ENCODE measurements around the gene HSBP1L1. TPM values are rescaled to one million over a fixed set of nuclear protein-coding genes. Genes with fewer than 3 reads are reported as not detected.

The HSBP1L1 gene
- total and polyA plus RNA-seq, 2 of the 13 experiments (the other 11 are each of a cell fraction or from before 2014, with no cell fraction given) = 22.6 to 45.1 TPM

DNA sequence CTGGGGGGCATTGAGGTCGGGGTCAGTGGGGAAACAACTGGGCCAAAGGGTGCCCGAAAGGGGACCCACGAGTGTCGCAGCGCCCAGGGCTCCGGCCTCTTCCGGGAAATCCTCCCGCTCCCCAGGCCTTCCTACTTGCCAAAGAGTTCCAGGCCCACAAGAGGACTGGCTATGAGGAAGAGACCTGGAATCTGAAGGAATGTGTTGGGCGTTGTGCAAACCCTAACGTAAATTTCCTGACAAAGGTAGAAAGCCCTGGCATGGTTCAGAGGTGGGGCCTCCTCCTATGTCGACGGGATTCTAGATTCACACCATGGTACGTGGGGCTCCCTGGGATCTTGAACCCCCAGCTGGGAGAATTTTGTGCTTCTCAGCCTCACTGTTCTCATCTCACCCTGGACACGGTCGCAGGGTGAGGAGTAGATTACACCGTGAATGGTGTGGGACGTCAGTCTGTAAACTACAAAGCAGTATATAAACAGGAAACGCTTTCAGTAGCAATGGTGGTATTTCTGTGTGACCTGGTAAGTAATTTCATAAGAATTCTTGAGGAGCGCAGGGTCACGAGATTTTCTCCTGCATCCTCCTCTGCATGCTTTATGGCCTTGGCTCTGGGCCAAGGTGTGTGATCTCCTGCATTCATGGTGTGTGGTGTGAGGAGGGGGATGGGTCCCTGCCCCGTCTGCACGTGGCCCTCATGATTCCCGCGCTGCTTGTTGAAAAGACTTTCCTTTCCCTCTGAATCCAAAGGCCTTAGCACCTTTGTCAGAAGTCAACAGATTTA, 868 bp downstream of the HSBP1L1 start (continued):
- TF ChIP-seq, protein P1, sequence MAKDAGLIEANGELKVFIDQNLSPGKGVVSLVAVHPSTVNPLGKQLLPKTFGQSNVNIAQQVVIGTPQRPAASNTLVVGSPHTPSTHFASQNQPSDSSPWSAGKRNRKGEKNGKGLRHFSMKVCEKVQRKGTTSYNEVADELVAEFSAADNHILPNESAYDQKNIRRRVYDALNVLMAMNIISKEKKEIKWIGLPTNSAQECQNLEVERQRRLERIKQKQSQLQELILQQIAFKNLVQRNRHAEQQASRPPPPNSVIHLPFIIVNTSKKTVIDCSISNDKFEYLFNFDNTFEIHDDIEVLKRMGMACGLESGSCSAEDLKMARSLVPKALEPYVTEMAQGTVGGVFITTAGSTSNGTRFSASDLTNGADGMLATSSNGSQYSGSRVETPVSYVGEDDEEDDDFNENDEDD (CRISPR knock-in tag; IDR thresholded peaks at IDR 0.05; ENCODE audit: borderline replicate concordance) = peak; percentile 93
- TF ChIP-seq YEATS4 (CRISPR knock-in tag; IDR thresholded peaks at IDR 0.05; ENCODE audit: borderline replicate concordance) (peak; percentile 60), FOXA1 (IDR thresholded peaks at IDR 0.05) (no peak), FOXA1 (CRISPR knock-in tag; IDR thresholded peaks at IDR 0.05) (no peak), ZNF550 (CRISPR knock-in tag; IDR thresholded peaks at IDR 0.05; ENCODE audit: borderline replicate concordance) (no peak), KDM2A (CRISPR knock-in tag; IDR thresholded peaks at IDR 0.05; ENCODE audit: borderline replicate concordance, low read depth) (no peak; the same call in 1 of the 2 replicates), ZNF274 (CRISPR knock-in tag; IDR thresholded peaks at IDR 0.05) (no peak), KAT7 (CRISPR knock-in tag; IDR thresholded peaks at IDR 0.05; ENCODE audit: borderline replicate concordance) (no peak), ZBTB38 (CRISPR knock-in tag; IDR thresholded peaks at IDR 0.05) (peak; percentile 60; the same call in 1 of the 2 replicates)

DNA sequence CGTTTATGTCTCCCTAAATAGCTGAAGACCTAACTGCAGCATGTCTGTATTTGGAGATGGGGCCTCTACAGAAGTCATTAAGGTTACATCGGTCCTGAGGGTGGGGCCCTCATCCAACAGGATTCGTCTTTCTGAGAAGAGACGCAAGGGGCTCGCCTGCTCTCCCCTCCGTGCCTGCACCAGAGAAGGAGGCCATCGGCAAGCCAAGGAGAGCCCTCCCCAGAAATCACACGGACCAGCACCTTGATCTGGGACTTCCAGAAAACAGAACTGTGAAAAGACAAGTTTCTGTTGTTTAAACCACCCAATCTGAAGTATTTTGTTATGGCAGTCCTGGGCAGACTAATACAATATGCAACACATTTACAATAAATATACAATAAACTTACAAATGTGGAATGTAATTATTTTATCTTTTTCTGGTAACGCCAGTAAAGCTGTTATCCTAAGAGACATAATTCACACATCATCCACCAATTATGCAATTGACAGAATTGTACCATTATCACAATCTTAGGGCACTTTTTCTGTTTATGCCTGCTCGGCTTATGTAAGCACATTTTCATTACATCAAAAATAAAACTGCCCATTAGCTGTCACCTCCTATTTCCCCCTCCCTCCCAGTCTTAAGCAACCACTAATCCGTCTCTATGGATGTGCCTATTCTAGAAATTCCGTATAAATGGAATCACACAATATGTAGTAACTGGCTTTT, 6.1 kb downstream of the HSBP1L1 start:
- no TSS peak for BruUV-seq (replicated peaks)

More for the DNA sequence above, 6.1 kb downstream of the HSBP1L1 start:
- DNase-seq (ENCODE audit: low spot score) (no peak), ATAC-seq (no peak), FAIRE-seq (no peak)
- ChIA-PET POLR2A (no interaction called here), CTCF (ENCODE audit: low intra/inter-chr PET ratio, low total read pairs) (no interaction called here)
- Histone ChIP-seq H3K36me3 (replicated peaks in 1 of 2; ENCODE audit: control insufficient read depth in 1 of 2, insufficient read depth in 2 of 2, low read length in 2 of 2) (peaks cover 22 to 62% of the 10 kb centered on the region in 2 experiments), H3K4me1 (ENCODE audit: insufficient read depth, low read length) (peaks cover 21% of the 10 kb centered on the region), H3K4me3 (replicated peaks in 1 of 3; ENCODE audit: insufficient read depth in 1 of 3, low read depth in 2 of 3, low read length in 3 of 3) (no peak overlapping the region), H3K9ac (ENCODE audit: insufficient read depth, low read depth, low read length) (no peak overlapping the region), H3K9me3 (ENCODE audit: low read length) (no peaks in the 10 kb centered on the region), H3K4me2 (ENCODE audit: low read depth, low read length) (no peak overlapping the region), H4K20me1 (ENCODE audit: insufficient read depth, low read length) (peaks cover 20% of the 10 kb centered on the region), H3K27me3 (ENCODE audit: control insufficient read depth in 1 of 2, insufficient read depth in 2 of 2, low read length in 2 of 2) (no peaks in the 10 kb centered on the region), H3K27ac (ENCODE audit: extremely low read length, insufficient read depth, low read length) (no peak overlapping the region), H2AFZ (ENCODE audit: low read length) (no peak overlapping the region), H3K79me2 (ENCODE audit: insufficient read depth, low read length) (peaks cover 29% of the 10 kb centered on the region)
- 94% methylated on average over 12 of the region's 12 CpGs for WGBS (ENCODE audit: low lambda C conversion rate)
- TF ChIP-seq HDAC2 (CRISPR knock-in tag; IDR thresholded peaks at IDR 0.05) = no peak
- TF ChIP-seq, protein P2, sequence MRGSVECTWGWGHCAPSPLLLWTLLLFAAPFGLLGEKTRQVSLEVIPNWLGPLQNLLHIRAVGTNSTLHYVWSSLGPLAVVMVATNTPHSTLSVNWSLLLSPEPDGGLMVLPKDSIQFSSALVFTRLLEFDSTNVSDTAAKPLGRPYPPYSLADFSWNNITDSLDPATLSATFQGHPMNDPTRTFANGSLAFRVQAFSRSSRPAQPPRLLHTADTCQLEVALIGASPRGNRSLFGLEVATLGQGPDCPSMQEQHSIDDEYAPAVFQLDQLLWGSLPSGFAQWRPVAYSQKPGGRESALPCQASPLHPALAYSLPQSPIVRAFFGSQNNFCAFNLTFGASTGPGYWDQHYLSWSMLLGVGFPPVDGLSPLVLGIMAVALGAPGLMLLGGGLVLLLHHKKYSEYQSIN (CRISPR knock-in tag; IDR thresholded peaks at IDR 0.05; ENCODE audit: borderline replicate concordance) = no peak
- no peak for TF ChIP-seq ZNF136 (CRISPR knock-in tag; IDR thresholded peaks at IDR 0.05; ENCODE audit: low read depth)
- peak; percentile 85 for TF ChIP-seq RBM22 (optimal IDR thresholded peaks at IDR 0.05; ENCODE audit: low read length)
- TF ChIP-seq U2AF1 (optimal IDR thresholded peaks at IDR 0.05; ENCODE audit: low read depth, low read length) = no peak
- TF ChIP-seq, protein P3, sequence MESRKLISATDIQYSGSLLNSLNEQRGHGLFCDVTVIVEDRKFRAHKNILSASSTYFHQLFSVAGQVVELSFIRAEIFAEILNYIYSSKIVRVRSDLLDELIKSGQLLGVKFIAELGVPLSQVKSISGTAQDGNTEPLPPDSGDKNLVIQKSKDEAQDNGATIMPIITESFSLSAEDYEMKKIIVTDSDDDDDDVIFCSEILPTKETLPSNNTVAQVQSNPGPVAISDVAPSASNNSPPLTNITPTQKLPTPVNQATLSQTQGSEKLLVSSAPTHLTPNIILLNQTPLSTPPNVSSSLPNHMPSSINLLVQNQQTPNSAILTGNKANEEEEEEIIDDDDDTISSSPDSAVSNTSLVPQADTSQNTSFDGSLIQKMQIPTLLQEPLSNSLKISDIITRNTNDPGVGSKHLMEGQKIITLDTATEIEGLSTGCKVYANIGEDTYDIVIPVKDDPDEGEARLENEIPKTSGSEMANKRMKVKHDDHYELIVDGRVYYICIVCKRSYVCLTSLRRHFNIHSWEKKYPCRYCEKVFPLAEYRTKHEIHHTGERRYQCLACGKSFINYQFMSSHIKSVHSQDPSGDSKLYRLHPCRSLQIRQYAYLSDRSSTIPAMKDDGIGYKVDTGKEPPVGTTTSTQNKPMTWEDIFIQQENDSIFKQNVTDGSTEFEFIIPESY (CRISPR knock-in tag; IDR thresholded peaks at IDR 0.05) = no peak
- TF ChIP-seq, protein P4, sequence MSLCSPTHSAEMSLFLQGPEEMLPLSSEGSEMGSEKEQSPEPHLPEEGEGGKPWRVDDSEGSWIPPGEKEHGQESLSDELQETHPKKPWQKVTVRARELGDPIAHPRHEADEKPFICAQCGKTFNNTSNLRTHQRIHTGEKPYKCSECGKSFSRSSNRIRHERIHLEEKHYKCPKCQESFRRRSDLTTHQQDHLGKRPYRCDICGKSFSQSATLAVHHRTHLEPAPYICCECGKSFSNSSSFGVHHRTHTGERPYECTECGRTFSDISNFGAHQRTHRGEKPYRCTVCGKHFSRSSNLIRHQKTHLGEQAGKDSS (CRISPR knock-in tag; IDR thresholded peaks at IDR 0.05; ENCODE audit: borderline replicate concordance, low read depth) = no peak
- in situ Hi-C loops (cut with HindIII; ENCODE audit: extremely low pct_ligation_motif_present, low pct_unique_long_range_greater_than_20kb) = no loop called here
- intact Hi-C loops (cut with micrococcal nuclease; ENCODE audit: unreplicated experiment) = no loop called here

Data from HepG2 (cell line).